K562 (cell line): Measurements from ENCODE around the gene SRMS. TPM values are rescaled to one million over a fixed set of nuclear protein-coding genes. Genes with fewer than 3 reads are reported as not detected.

Experiments
- ATF3 ChIP-seq, 2 experiments: fragments of 450-650 bp in 1 of 2; sonication (generic) in 1 of 2; formaldehyde crosslinking in 1 of 2; IDR thresholded peaks in 1 of 2; conservative IDR thresholded peaks in 1 of 2; 2 replicates each; pipeline versions ENCODE4 v1.6.1 to v1.8.1; 2016 to 2023; ENCODE audit warnings: mild to moderate bottlenecking in 2 of 2, moderate library complexity in 2 of 2, inconsistent platforms in 1 of 2, missing genetic modification reagents in 1 of 2
- CBX8 ChIP-seq: fragments of 200-600 bp; sonication (generic); IDR thresholded peaks from 2 replicates; pipeline ENCODE4 v1.6.1; 2012; ENCODE audit warnings: borderline replicate concordance, mixed run types, low read depth, mild to moderate bottlenecking, moderate library complexity, mixed read lengths, low read length, control low read depth, inconsistent platforms; ENCODE audit not compliant: poor library complexity, severe bottlenecking; ENCODE audit errors: extremely low read depth
- EP300 ChIP-seq: IDR thresholded peaks from 2 replicates; pipeline ENCODE4 v1.6.1; 2012; ENCODE audit warnings: low read length, improper control_type of control experiment
- EWSR1 ChIP-seq: fragments of 450-650 bp; IDR thresholded peaks from 2 replicates; pipeline ENCODE4 v1.6.1; 2018; ENCODE audit warnings: borderline replicate concordance, mild to moderate bottlenecking, low read depth, moderate library complexity; ENCODE audit not compliant: partially characterized antibody
- FOXA3 ChIP-seq, 2 experiments: fragments of 450-650 bp in 1 of 2; sonication (generic) in 1 of 2; formaldehyde crosslinking; IDR thresholded peaks in 1 of 2; conservative IDR thresholded peaks in 1 of 2; 2 replicates each; pipeline versions ENCODE4 v1.4.0 to v1.8.0; 2020 to 2022; ENCODE audit warnings: mild to moderate bottlenecking in 2 of 2, missing genetic modification reagents in 1 of 2
- HBP1 ChIP-seq: fragments of 450-650 bp; formaldehyde crosslinking; IDR thresholded peaks from 2 replicates; pipeline ENCODE4 v1.4.0; 2022; ENCODE audit warnings: missing genetic modification characterization
- HES1 ChIP-seq: fragments of 450-650 bp; IDR thresholded peaks from 2 replicates; pipeline ENCODE4 v1.6.1; 2016; ENCODE audit warnings: low read depth, mild to moderate bottlenecking, moderate library complexity
- KDM2B ChIP-seq: fragments of 250-450 bp; sonication (Bioruptor Pico); IDR thresholded peaks from 2 replicates; pipeline ENCODE4 v1.8.0; 2021; ENCODE audit warnings: mild to moderate bottlenecking, moderate library complexity
- MEIS2 ChIP-seq: fragments of 450-650 bp; IDR thresholded peaks from 2 replicates; pipeline ENCODE4 v1.6.1; 2014; ENCODE audit warnings: mild to moderate bottlenecking; ENCODE audit not compliant: partially characterized antibody
- NFXL1 ChIP-seq: fragments of 450-650 bp; formaldehyde crosslinking; IDR thresholded peaks from 2 replicates; pipeline ENCODE4 v1.4.0; 2021; ENCODE audit warnings: mild to moderate bottlenecking
- PREB ChIP-seq: sonication (generic); formaldehyde crosslinking; IDR thresholded peaks from 2 replicates; pipeline ENCODE4 v1.8.1; 2023; ENCODE audit warnings: mild to moderate bottlenecking, missing genetic modification reagents
- RUNX1 ChIP-seq: sonication (generic); IDR thresholded peaks from 2 replicates; pipeline ENCODE4 v1.6.1; 2016; ENCODE audit warnings: antibody characterized with exemption, low read depth
- SREBF1 ChIP-seq: fragments of 150-350 bp; IDR thresholded peaks from 2 replicates; pipeline ENCODE4 v1.6.1; 2014; ENCODE audit warnings: antibody characterized with exemption, low read depth, low read length, borderline replicate concordance
- TCF15 ChIP-seq: fragments of 250-450 bp; sonication (Bioruptor Pico); IDR thresholded peaks from 2 replicates; pipeline ENCODE4 v1.8.0; 2022; ENCODE audit warnings: moderate library complexity, mild to moderate bottlenecking, inconsistent platforms
- UBTF ChIP-seq, 2 experiments: IDR thresholded peaks; 2 replicates each; pipeline ENCODE4 v1.6.1; 2012; ENCODE audit warnings: improper control_type of control experiment in 2 of 2, low read depth in 2 of 2, low read length in 2 of 2, borderline replicate concordance in 1 of 2
- ZNF311 ChIP-seq: fragments of 250-450 bp; sonication (Bioruptor Pico); IDR thresholded peaks from 2 replicates; pipeline ENCODE4 v1.4.0; 2020; ENCODE audit warnings: mild to moderate bottlenecking, moderate library complexity
- ZNF57 ChIP-seq: fragments of 450-650 bp; formaldehyde crosslinking; IDR thresholded peaks from 2 replicates; pipeline ENCODE4 v1.4.0; 2020; ENCODE audit warnings: mild to moderate bottlenecking, moderate library complexity
- ZNF695 ChIP-seq: fragments of 450-650 bp; formaldehyde crosslinking; IDR thresholded peaks from 2 replicates; pipeline ENCODE4 v1.4.0; 2020; ENCODE audit warnings: mild to moderate bottlenecking, moderate library complexity
- ZNF707 ChIP-seq: fragments of 250-450 bp; sonication (Bioruptor Pico); conservative IDR thresholded peaks from 2 replicates; pipeline ENCODE4 v1.8.0; 2022; ENCODE audit warnings: inconsistent platforms, mild to moderate bottlenecking, moderate library complexity
- polyA plus RNA-seq, 8 experiments: library from polyadenylated mRNA; depleted of rRNA in 4 of 8; stranded (reverse) in 5 of 8; unstranded in 3 of 8; fragments of >200 nt; fragmentation: Nextera tagmentation in 2 of 8; fragmentation: Illumina TruSeq in 1 of 8; extraction: Ambion mirVana in 2 of 8; extraction: Trizol in 1 of 8; gene quantifications; 2 replicates each; pipeline versions ENCODE4 v1.2.1 to v1.2.3, GENCODE V29; 2011 to 2014; ENCODE audit warnings: inconsistent platforms in 1 of 8, missing spikeins in 1 of 8
- total RNA-seq, 7 experiments: library from RNA; depleted of rRNA in 6 of 7; stranded (reverse); fragments of >200 nt in 6 of 7; fragmentation: Illumina TruSeq in 2 of 7; extraction: Trizol in 2 of 7; gene quantifications; 2 replicates each; pipeline versions ENCODE4 v1.2.1 to v1.2.3, GENCODE V29; 2011 to 2021; ENCODE audit warnings: low replicate concordance in 1 of 7

SRMS gene
- total and polyA plus RNA-seq, 9 of the 15 experiments (the other 6 are each of a cell fraction or from before 2014, with no cell fraction given) = 0.07 TPM; not detected in 8

- TF ChIP-seq EP300 = no peak
- no peak for TF ChIP-seq ZNF311 (CRISPR knock-in tag)
- TF ChIP-seq NFXL1 = no peak
- TF ChIP-seq EWSR1 = no peak
- TF ChIP-seq HES1 = no peak
- TF ChIP-seq ZNF57 (CRISPR knock-in tag) = no peak
- peak; percentile 25; the same call in 1 of the 2 replicates for TF ChIP-seq ATF3 (IDR thresholded peaks at IDR 0.05)
- no peak for TF ChIP-seq ATF3 (CRISPR knock-in tag; conservative IDR thresholded peaks at IDR 0.05)
- TF ChIP-seq RUNX1 = no peak
- TF ChIP-seq TCF15 (CRISPR knock-in tag) = no peak
- TF ChIP-seq UBTF (IDR thresholded peaks at IDR 0.05; ENCODE audit: borderline replicate concordance in 1 of 2, low read depth in 2 of 2, low read length in 2 of 2) = no peak
- TF ChIP-seq SREBF1 = no peak
- no peak for TF ChIP-seq HBP1
- no peak for TF ChIP-seq CBX8
- no peak for TF ChIP-seq KDM2B
- TF ChIP-seq PREB = no peak
- no peak for TF ChIP-seq ZNF707 (CRISPR knock-in tag)
- no peak for TF ChIP-seq ZNF695 (CRISPR knock-in tag)
- peak; percentile 88 for TF ChIP-seq MEIS2
- no peak for TF ChIP-seq FOXA3 (CRISPR knock-in tag; conservative IDR thresholded peaks at IDR 0.05 in 1 of 2, IDR thresholded peaks at IDR 0.05 in 1 of 2)
- TF ChIP-seq, all 486 proteins: peak for 6
Measured at GRCh38 chr20:63507083-63507743, 40.3 kb downstream of the SRMS start (continued).
